ENCODE data around the gene SKAP1. TPM values are rescaled to one million over a fixed set of nuclear protein-coding genes. Genes with fewer than 3 reads are reported as not detected.

SKAP1 gene
- total and polyA plus RNA-seq, 9 donors, result 0.30 to 6.0 (median 2.4) TPM; not detected in 1

GRCh38 chr17:48262982-48263730, 166.9 kb downstream of the SKAP1 start:
- H3K9me3 ChIP-seq, result no peaks in the 10 kb centered on the region
- H3K36me3 ChIP-seq, result no peaks in the 10 kb centered on the region
- no peak overlapping the region for H3K4me3 ChIP-seq
- intact Hi-C loops (cut with DNase I), result no loop called here
- TF ChIP-seq POLR2A (IDR thresholded peaks at IDR 0.05) (no peak), CTCF (IDR thresholded peaks at IDR 0.05) (no peak), EP300 (IDR thresholded peaks at IDR 0.05) (no peak)
- no peaks in the 10 kb centered on the region for H3K4me1 ChIP-seq (ENCODE audit: insufficient read depth)
- no peak for DNase-seq
- no peaks in the 10 kb centered on the region for H3K27me3 ChIP-seq
- WGBS, 3 donors, result 13 to 45% (median 40%) methylated on average over 2 of the region's 2 CpGs
- no peak overlapping the region for H3K27ac ChIP-seq

- H3K27ac ChIP-seq, result no peak overlapping the region
- WGBS, 3 donors, result 45 to 47% (median 46%) methylated on average over 5 of the region's 5 CpGs
- H3K27me3 ChIP-seq, result no peaks in the 10 kb centered on the region
- H3K4me1 ChIP-seq (ENCODE audit: insufficient read depth), result no peaks in the 10 kb centered on the region
- DNase-seq, result no peak
- TF ChIP-seq EP300 (IDR thresholded peaks at IDR 0.05), result no peak
- TF ChIP-seq POLR2A (IDR thresholded peaks at IDR 0.05), result no peak
- TF ChIP-seq CTCF (IDR thresholded peaks at IDR 0.05), result no peak
- intact Hi-C loops (cut with DNase I), result no loop called here
- H3K4me3 ChIP-seq, result no peak overlapping the region
- H3K36me3 ChIP-seq, result no peaks in the 10 kb centered on the region
- no peaks in the 10 kb centered on the region for H3K9me3 ChIP-seq
Measured at GRCh38 chr17:48261297-48261880, 168.6 kb downstream of the SKAP1 start.

GRCh38 chr17:48259694-48260291, 170.2 kb downstream of the SKAP1 start:
- TF ChIP-seq POLR2A (IDR thresholded peaks at IDR 0.05), result no peak
- TF ChIP-seq CTCF (IDR thresholded peaks at IDR 0.05), result no peak
- TF ChIP-seq EP300 (IDR thresholded peaks at IDR 0.05), result no peak
- Histone ChIP-seq H3K27ac (no peak overlapping the region), H3K27me3 (no peaks in the 10 kb centered on the region), H3K4me3 (no peak overlapping the region), H3K4me1 (ENCODE audit: insufficient read depth) (no peaks in the 10 kb centered on the region), H3K36me3 (no peaks in the 10 kb centered on the region), H3K9me3 (no peaks in the 10 kb centered on the region)
- WGBS, 3 donors, result 23 to 29% (median 24%) methylated on average over 3 of the region's 3 CpGs
- intact Hi-C loops (cut with DNase I), result no loop called here
- no peak for DNase-seq

- Histone ChIP-seq H3K36me3 (no peaks in the 10 kb centered on the region), H3K27me3 (no peaks in the 10 kb centered on the region), H3K4me1 (ENCODE audit: insufficient read depth) (no peaks in the 10 kb centered on the region), H3K4me3 (no peak overlapping the region), H3K9me3 (no peaks in the 10 kb centered on the region), H3K27ac (no peak overlapping the region)
- WGBS, 3 donors, result 23 to 40% (median 27%) methylated on average over 1 of the region's 1 CpG
- no peak for DNase-seq
- intact Hi-C loops (cut with DNase I), result no loop called here
- TF ChIP-seq EP300 (IDR thresholded peaks at IDR 0.05) (no peak), CTCF (IDR thresholded peaks at IDR 0.05) (no peak), POLR2A (IDR thresholded peaks at IDR 0.05) (no peak)
Measured at GRCh38 chr17:48258331-48258730, 171.7 kb downstream of the SKAP1 start.

All from ovary (tissue), 9 donors.